ENCODE data around the gene BTBD9. TPM values are rescaled to one million over a fixed set of nuclear protein-coding genes. Genes with fewer than 3 reads are reported as not detected.
A peak's percentile ranks its signal among the peaks of the same experiment; 100 is the strongest.

Gene BTBD9
- total RNA-seq, 1 donor from 2014 or later = 49.7 TPM

DNA sequence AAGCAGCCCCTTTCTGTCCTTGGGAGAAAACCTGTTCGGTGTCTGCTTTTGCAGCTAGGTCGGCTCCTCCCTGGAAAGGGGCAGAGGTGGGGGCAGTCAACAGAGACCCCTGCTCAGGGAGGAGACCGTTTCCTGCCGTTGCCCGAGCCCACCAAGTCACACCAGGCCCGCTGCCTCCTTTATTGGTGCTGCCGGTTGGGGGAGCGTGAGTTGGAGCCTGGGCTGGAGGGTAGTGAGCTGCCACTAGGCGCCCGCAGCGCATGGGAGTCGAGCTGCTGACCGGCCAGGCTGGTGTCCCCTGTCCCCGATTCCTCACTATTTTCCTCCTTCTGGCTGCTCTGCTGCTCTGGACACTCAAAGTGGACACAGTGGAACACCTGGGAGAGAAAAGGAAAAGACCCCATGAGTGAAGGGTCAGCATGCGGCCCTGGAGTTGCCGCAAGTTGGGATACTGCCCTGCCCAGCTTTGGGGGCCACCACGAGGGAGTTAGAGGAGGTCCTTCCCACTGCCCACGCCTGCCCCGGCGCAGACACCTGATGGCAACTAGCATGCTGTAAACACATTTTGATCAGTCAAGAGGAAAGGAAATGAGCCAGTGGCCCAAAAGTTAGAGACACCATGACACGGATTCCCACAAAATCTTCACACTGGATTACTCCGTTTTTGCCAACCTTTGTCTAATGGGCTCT, 464.8 kb downstream of the BTBD9 start:
- no peak for ATAC-seq
- Histone ChIP-seq H3K4me1 (no peaks in the 10 kb centered on the region), H3K27ac (no peak overlapping the region), H3K27me3 (ENCODE audit: low read depth) (no peaks in the 10 kb centered on the region), H3K36me3 (peaks cover 35% of the 10 kb centered on the region), H3K4me3 (no peak overlapping the region), H3K9me3 (no peaks in the 10 kb centered on the region)
- no peak for DNase-seq
- TF ChIP-seq, protein P1, sequence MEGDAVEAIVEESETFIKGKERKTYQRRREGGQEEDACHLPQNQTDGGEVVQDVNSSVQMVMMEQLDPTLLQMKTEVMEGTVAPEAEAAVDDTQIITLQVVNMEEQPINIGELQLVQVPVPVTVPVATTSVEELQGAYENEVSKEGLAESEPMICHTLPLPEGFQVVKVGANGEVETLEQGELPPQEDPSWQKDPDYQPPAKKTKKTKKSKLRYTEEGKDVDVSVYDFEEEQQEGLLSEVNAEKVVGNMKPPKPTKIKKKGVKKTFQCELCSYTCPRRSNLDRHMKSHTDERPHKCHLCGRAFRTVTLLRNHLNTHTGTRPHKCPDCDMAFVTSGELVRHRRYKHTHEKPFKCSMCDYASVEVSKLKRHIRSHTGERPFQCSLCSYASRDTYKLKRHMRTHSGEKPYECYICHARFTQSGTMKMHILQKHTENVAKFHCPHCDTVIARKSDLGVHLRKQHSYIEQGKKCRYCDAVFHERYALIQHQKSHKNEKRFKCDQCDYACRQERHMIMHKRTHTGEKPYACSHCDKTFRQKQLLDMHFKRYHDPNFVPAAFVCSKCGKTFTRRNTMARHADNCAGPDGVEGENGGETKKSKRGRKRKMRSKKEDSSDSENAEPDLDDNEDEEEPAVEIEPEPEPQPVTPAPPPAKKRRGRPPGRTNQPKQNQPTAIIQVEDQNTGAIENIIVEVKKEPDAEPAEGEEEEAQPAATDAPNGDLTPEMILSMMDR (IDR thresholded peaks at IDR 0.05) = no peak
- intact Hi-C loops (cut with DNase I) = no loop called here

- intact Hi-C loops (cut with DNase I) = no loop called here
- TF ChIP-seq, protein P1 (IDR thresholded peaks at IDR 0.05) = no peak
- Histone ChIP-seq H3K36me3 (peaks cover 35% of the 10 kb centered on the region), H3K27me3 (ENCODE audit: low read depth) (no peaks in the 10 kb centered on the region), H3K4me3 (no peak overlapping the region), H3K9me3 (no peaks in the 10 kb centered on the region), H3K4me1 (no peaks in the 10 kb centered on the region), H3K27ac (no peak overlapping the region)
- ATAC-seq (no peak), DNase-seq (no peak)
Observed at GRCh38 chr6:38174315-38174714, 465.4 kb downstream of the BTBD9 start.

DNA sequence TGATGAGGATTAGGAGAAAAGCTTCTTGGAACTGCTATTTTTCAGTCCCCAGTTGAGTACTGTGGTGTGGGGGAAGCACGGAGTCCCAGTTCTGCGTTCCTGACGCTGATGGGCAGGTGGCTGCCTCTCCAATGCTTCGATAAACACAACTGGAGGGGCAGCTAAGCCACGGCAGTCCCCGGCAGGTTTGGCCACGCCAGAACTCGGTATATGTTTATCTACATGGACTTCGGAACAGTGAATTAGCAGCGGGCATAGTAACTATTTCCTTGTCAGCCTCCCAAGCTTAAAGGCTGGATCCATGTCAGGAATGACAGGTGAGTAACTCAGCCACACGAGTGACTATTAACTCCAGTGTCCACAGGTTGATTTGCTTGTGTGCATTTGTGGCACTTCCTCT, 465.8 kb downstream of the BTBD9 start:
- Histone ChIP-seq H3K4me1 (no peaks in the 10 kb centered on the region), H3K27me3 (ENCODE audit: low read depth) (no peaks in the 10 kb centered on the region), H3K4me3 (no peak overlapping the region), H3K27ac (no peak overlapping the region), H3K36me3 (peaks cover 35% of the 10 kb centered on the region), H3K9me3 (no peaks in the 10 kb centered on the region)
- TF ChIP-seq, protein P1 (IDR thresholded peaks at IDR 0.05) = no peak
- DNase-seq (no peak), ATAC-seq (no peak)
- intact Hi-C loops (cut with DNase I) = no loop called here

GRCh38 chr6:38172739-38173410, 466.9 kb downstream of the BTBD9 start:
- peak; percentile 28 for DNase-seq
- peaks cover 35% of the 10 kb centered on the region for H3K36me3 ChIP-seq
- intact Hi-C loops (cut with DNase I) = no loop called here
- no peak for ATAC-seq
- no peaks in the 10 kb centered on the region for H3K27me3 ChIP-seq (ENCODE audit: low read depth)
- no peaks in the 10 kb centered on the region for H3K4me1 ChIP-seq
- no peak overlapping the region for H3K27ac ChIP-seq
- TF ChIP-seq, protein P1 (IDR thresholded peaks at IDR 0.05) = no peak
- H3K9me3 ChIP-seq = no peaks in the 10 kb centered on the region
- no peak overlapping the region for H3K4me3 ChIP-seq

DNA sequence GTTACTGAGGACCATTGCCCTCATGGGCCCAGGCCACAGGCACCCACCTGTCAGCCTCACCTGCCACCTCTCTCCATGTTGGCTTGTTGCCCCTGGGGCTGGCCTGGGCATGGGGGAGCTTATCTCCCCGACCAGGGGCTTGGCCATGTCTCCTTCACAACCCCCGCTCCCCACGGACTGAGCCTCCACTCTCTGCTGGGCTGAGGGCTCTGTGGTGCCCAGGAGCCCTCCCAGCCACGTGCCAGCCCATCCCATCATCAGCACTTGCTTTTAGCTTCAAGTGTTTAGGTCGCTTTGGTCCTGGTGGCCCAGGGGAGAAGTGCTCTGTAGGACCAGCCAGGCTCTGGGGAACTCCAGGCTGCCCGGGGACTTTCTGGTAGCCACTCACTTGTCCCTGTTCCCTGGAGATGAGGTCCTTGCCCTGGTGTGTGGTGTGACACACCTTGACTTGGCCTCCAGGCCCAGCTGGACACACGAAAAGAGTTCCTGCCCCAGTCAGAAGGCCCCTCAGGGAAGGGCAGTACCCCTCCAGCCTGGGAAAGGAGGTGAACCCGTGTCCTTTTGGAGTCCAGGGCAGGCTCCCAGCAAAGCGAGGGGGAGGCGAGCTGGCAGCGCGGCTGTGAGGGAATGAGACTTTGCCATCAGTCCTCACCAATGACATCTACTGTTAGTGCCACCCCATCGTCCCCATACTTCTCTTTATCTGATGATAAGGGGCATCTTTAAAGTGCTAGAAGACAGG, 467.6 kb downstream of the BTBD9 start:
- Histone ChIP-seq H3K9me3 (no peaks in the 10 kb centered on the region), H3K36me3 (peaks cover 35% of the 10 kb centered on the region), H3K4me3 (no peak overlapping the region), H3K27ac (no peak overlapping the region), H3K27me3 (ENCODE audit: low read depth) (no peaks in the 10 kb centered on the region), H3K4me1 (no peaks in the 10 kb centered on the region)
- intact Hi-C loops (cut with DNase I) = no loop called here
- TF ChIP-seq, protein P1 (IDR thresholded peaks at IDR 0.05) = no peak
- DNase-seq (peak; percentile 32), ATAC-seq (no peak)
